ENCODE data around the gene CCL23. TPM values are rescaled to one million over a fixed set of nuclear protein-coding genes. Genes with fewer than 3 reads are reported as not detected.

CCL23 gene
- polyA plus RNA-seq, 3 donors, result 0.31 to 0.89 TPM; not detected in 1

GRCh38 chr17:35986643-35987042 is 31.1 kb downstream of the CCL23 start, which contains the start of gene CCL14:
Gene CCL14, minus strand, starts transcription at chr17:35986729. Its CDS starts 80 bp downstream, at chr17:35986649.
- H2AFZ ChIP-seq (ENCODE audit: insufficient read depth, low read depth, low read length, poor library complexity, severe bottlenecking), result no peak within 1 kb of the TSS
- no peak within 1 kb of the TSS for H3K9ac ChIP-seq (ENCODE audit: insufficient read depth, low read length, poor library complexity, severe bottlenecking)
- intact Hi-C loops (cut with micrococcal nuclease), result loop anchor here in 1 of 2 donors (10.0 kb wide), 1 partner anchor 78 kb away; the partner anchor contains the start of gene CCL18
- Mint-ChIP-seq H3K36me3 (no peaks in the 10 kb centered on the region), H3K4me3 (no peak within 1 kb of the TSS), H3K9me3 (peaks cover 0 to 7% (median 2%) of the 10 kb centered on the region in 7 donors), H3K27me3 (ENCODE audit: low read depth in 3 of 3) (peaks cover 0 to 3% (median 0%) of the 10 kb centered on the region in 3 donors), H3K27ac (no peak within 1 kb of the TSS), H3K4me1 (no peaks in the 10 kb centered on the region)
- H3K79me2 ChIP-seq (ENCODE audit: insufficient read depth, low read length), result no peaks in the 10 kb centered on the region
- no peak within 1 kb of the TSS for H3K4me2 ChIP-seq (replicated peaks; ENCODE audit: extremely low read depth, low read length, poor library complexity, severe bottlenecking)
- no peaks in the 10 kb centered on the region for H4K20me1 ChIP-seq (ENCODE audit: insufficient read depth, low read length)
- 88% methylated on average over 1 of the region's 1 CpG for WGBS (ENCODE audit: insufficient coverage)
- no peaks in the 10 kb centered on the region for H3K9me3 ChIP-seq (replicated peaks in 1 of 2; ENCODE audit: control insufficient read depth in 1 of 2, insufficient read depth in 1 of 2, low read length in 2 of 2)
- no peaks in the 10 kb centered on the region for H3K27me3 ChIP-seq (ENCODE audit: control insufficient read depth in 2 of 2, insufficient read depth in 2 of 2, low read length in 2 of 2)
- no peak within 1 kb of the TSS for H3K4me3 ChIP-seq (replicated peaks in 1 of 3; ENCODE audit: low read depth in 2 of 3, low read length in 3 of 3)
- no peak within 1 kb of the TSS for H3K27ac ChIP-seq (ENCODE audit: low read depth in 1 of 2, low read length in 2 of 2)
- no peaks in the 10 kb centered on the region for H3K36me3 ChIP-seq (replicated peaks in 1 of 2; ENCODE audit: control insufficient read depth in 1 of 2, insufficient read depth in 2 of 2, low read length in 2 of 2)
- DNase-seq, result no peak
- H3K4me1 ChIP-seq (ENCODE audit: control insufficient read depth in 1 of 2, insufficient read depth in 2 of 2, low read length in 2 of 2), result no peaks in the 10 kb centered on the region
- TF ChIP-seq, protein P1, sequence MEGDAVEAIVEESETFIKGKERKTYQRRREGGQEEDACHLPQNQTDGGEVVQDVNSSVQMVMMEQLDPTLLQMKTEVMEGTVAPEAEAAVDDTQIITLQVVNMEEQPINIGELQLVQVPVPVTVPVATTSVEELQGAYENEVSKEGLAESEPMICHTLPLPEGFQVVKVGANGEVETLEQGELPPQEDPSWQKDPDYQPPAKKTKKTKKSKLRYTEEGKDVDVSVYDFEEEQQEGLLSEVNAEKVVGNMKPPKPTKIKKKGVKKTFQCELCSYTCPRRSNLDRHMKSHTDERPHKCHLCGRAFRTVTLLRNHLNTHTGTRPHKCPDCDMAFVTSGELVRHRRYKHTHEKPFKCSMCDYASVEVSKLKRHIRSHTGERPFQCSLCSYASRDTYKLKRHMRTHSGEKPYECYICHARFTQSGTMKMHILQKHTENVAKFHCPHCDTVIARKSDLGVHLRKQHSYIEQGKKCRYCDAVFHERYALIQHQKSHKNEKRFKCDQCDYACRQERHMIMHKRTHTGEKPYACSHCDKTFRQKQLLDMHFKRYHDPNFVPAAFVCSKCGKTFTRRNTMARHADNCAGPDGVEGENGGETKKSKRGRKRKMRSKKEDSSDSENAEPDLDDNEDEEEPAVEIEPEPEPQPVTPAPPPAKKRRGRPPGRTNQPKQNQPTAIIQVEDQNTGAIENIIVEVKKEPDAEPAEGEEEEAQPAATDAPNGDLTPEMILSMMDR (IDR thresholded peaks at IDR 0.05), result no peak

- Histone ChIP-seq H3K27ac (ENCODE audit: low read depth in 1 of 2, low read length in 2 of 2) (no peak overlapping the region), H3K79me2 (ENCODE audit: insufficient read depth, low read length) (no peaks in the 10 kb centered on the region), H3K4me3 (replicated peaks in 1 of 3; ENCODE audit: low read depth in 2 of 3, low read length in 3 of 3) (no peak overlapping the region), H3K36me3 (replicated peaks in 1 of 2; ENCODE audit: control insufficient read depth in 1 of 2, insufficient read depth in 2 of 2, low read length in 2 of 2) (no peaks in the 10 kb centered on the region), H3K27me3 (ENCODE audit: control insufficient read depth in 2 of 2, insufficient read depth in 2 of 2, low read length in 2 of 2) (no peaks in the 10 kb centered on the region), H2AFZ (ENCODE audit: insufficient read depth, low read depth, low read length, poor library complexity, severe bottlenecking) (no peak overlapping the region), H3K9me3 (replicated peaks in 1 of 2; ENCODE audit: control insufficient read depth in 1 of 2, insufficient read depth in 1 of 2, low read length in 2 of 2) (no peaks in the 10 kb centered on the region), H3K9ac (ENCODE audit: insufficient read depth, low read length, poor library complexity, severe bottlenecking) (no peak overlapping the region), H3K4me1 (ENCODE audit: control insufficient read depth in 1 of 2, insufficient read depth in 2 of 2, low read length in 2 of 2) (no peaks in the 10 kb centered on the region), H4K20me1 (ENCODE audit: insufficient read depth, low read length) (no peaks in the 10 kb centered on the region), H3K4me2 (replicated peaks; ENCODE audit: extremely low read depth, low read length, poor library complexity, severe bottlenecking) (no peak overlapping the region)
- Mint-ChIP-seq H3K4me1 (no peaks in the 10 kb centered on the region), H3K27ac (no peak overlapping the region), H3K9me3 (peaks cover 0 to 5% (median under 1%) of the 10 kb centered on the region in 7 donors), H3K4me3 (no peak overlapping the region), H3K36me3 (no peaks in the 10 kb centered on the region), H3K27me3 (ENCODE audit: low read depth in 3 of 3) (peaks cover 0 to 2% (median 0%) of the 10 kb centered on the region in 3 donors)
- no peak for DNase-seq
- 96% methylated on average over 3 of the region's 6 CpGs for WGBS (ENCODE audit: insufficient coverage)
- TF ChIP-seq, protein P1 (IDR thresholded peaks at IDR 0.05), result no peak
- intact Hi-C loops (cut with micrococcal nuclease), result loop anchor here in 1 of 2 donors (10.0 kb wide), 1 partner anchor 81 kb away; the partner anchor contains the start of gene CCL18
Observed at GRCh38 chr17:35984140-35984539, 33.6 kb downstream of the CCL23 start.

Measured in CD14-positive monocyte (primary cell).